ENCODE measurements around the gene CARMIL1. TPM values are rescaled to one million over a fixed set of nuclear protein-coding genes. Genes with fewer than 3 reads are reported as not detected.

CARMIL1 gene
- polyA plus RNA-seq, 1 of the 3 experiments (the other 2 are of a cell fraction) = 1.7 TPM

DNA sequence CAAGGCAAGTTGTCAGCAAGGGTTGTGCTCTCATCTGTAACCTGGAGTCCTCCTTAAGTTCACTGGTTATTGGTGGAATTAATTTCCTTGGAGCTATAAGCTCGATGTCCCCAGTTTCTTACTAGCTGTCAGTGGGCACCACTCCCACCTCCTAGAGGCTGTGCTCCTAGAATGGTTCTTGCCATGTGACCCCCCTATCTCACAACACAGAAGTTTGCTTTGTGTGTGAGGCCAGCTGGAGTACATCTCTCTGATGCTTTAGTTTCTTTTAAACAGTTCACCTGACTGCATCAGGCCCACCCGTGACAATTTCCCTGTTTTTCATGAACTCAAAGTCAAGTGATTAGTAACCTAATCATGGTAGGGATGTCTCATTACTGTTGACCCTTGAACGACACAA lies 193.7 kb downstream of the CARMIL1 start:
- TF ChIP-seq FOSL2 (IDR thresholded peaks at IDR 0.05; ENCODE audit: borderline replicate concordance, low read depth) (no peak), RXRA (IDR thresholded peaks at IDR 0.05; ENCODE audit: borderline replicate concordance, low read depth) (no peak), FOXJ3 (CRISPR knock-in tag; IDR thresholded peaks at IDR 0.05) (no peak)
- TF ChIP-seq, protein P1, sequence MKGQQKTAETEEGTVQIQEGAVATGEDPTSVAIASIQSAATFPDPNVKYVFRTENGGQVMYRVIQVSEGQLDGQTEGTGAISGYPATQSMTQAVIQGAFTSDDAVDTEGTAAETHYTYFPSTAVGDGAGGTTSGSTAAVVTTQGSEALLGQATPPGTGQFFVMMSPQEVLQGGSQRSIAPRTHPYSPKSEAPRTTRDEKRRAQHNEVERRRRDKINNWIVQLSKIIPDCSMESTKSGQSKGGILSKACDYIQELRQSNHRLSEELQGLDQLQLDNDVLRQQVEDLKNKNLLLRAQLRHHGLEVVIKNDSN (IDR thresholded peaks at IDR 0.05; ENCODE audit: borderline replicate concordance, low read depth) = no peak
- ChIA-PET CTCF (interaction anchor here (0.8 to 2.1 kb wide), 4 partner anchors 12 to 20 kb away, joined by 3 to 10 read pairs (median 4); no protein-coding TSS in a partner anchor), POLR2A (no interaction called here)
- no peaks in the 10 kb centered on the region for H4K20me1 ChIP-seq (ENCODE audit: insufficient read depth)
- no peak overlapping the region for H3K27ac ChIP-seq (ENCODE audit: low read depth in 2 of 2, low read length in 1 of 2)
- H3F3A ChIP-seq (replicated peaks; ENCODE audit: insufficient read depth) = no peaks in the 10 kb centered on the region
- no peaks in the 10 kb centered on the region for H3K36me3 ChIP-seq (replicated peaks in 1 of 2; ENCODE audit: control insufficient read depth in 1 of 2, insufficient read depth in 2 of 2, low read length in 1 of 2)
- H3K4me2 ChIP-seq = no peak overlapping the region
- H3K9me2 ChIP-seq = no peaks in the 10 kb centered on the region
- H3K4me3 ChIP-seq (ENCODE audit: low read depth in 2 of 2, low read length in 1 of 2) = no peak overlapping the region
- 89% methylated on average over 3 of the region's 3 CpGs for WGBS (ENCODE audit: low lambda C conversion rate)
- H3K9me3 ChIP-seq = no peaks in the 10 kb centered on the region
- H3K79me2 ChIP-seq (ENCODE audit: insufficient read depth) = no peaks in the 10 kb centered on the region
- no peaks in the 10 kb centered on the region for H3K27me3 ChIP-seq (ENCODE audit: insufficient read depth)
- no peaks in the 10 kb centered on the region for H3K4me1 ChIP-seq (ENCODE audit: control insufficient read depth in 1 of 2, insufficient read depth in 2 of 2, low read depth in 1 of 2, low read length in 1 of 2)
- DNase-seq = no peak
- H2AFZ ChIP-seq (ENCODE audit: low read depth) = no peak overlapping the region
- H3K9ac ChIP-seq = no peak overlapping the region

DNA sequence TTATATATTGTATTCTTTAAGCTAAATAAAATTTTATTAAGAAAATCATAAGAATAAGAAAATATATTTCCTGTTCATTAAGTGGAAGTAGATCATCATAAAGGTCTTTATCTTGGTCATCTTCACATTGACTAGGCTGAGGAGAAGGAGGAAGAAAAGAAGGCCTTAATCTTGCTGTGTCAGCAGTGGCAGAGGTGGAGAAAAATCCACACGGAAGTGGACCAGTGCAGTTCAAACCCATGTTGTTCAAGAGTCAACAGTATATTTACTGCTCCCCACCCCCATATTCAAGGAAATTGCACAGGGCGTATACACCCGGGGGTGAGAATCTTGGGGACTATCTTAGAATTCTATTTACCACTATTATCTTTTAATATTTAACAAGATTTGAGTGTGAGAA lies 194.3 kb downstream of the CARMIL1 start:
- Histone ChIP-seq H3K79me2 (ENCODE audit: insufficient read depth) (no peaks in the 10 kb centered on the region), H3F3A (replicated peaks; ENCODE audit: insufficient read depth) (no peaks in the 10 kb centered on the region), H2AFZ (ENCODE audit: low read depth) (no peak overlapping the region), H3K4me3 (ENCODE audit: low read depth in 2 of 2, low read length in 1 of 2) (no peak overlapping the region), H3K27ac (ENCODE audit: low read depth in 2 of 2, low read length in 1 of 2) (no peak overlapping the region), H3K9ac (no peak overlapping the region), H3K27me3 (ENCODE audit: insufficient read depth) (no peaks in the 10 kb centered on the region), H3K4me2 (no peak overlapping the region), H4K20me1 (ENCODE audit: insufficient read depth) (no peaks in the 10 kb centered on the region), H3K9me2 (no peaks in the 10 kb centered on the region), H3K36me3 (replicated peaks in 1 of 2; ENCODE audit: control insufficient read depth in 1 of 2, insufficient read depth in 2 of 2, low read length in 1 of 2) (no peaks in the 10 kb centered on the region), H3K9me3 (no peaks in the 10 kb centered on the region), H3K4me1 (ENCODE audit: control insufficient read depth in 1 of 2, insufficient read depth in 2 of 2, low read depth in 1 of 2, low read length in 1 of 2) (no peaks in the 10 kb centered on the region)
- 89% methylated on average over 3 of the region's 3 CpGs for WGBS (ENCODE audit: low lambda C conversion rate)
- no peak for DNase-seq
- TF ChIP-seq POLR2AphosphoS5 (IDR thresholded peaks at IDR 0.05; ENCODE audit: low read depth, low read length) (no peak), CHD2 (IDR thresholded peaks at IDR 0.05; ENCODE audit: low read length, partially characterized antibody) (no peak), RCOR1 (IDR thresholded peaks at IDR 0.05; ENCODE audit: low read length) (no peak)
- TF ChIP-seq, protein P2, sequence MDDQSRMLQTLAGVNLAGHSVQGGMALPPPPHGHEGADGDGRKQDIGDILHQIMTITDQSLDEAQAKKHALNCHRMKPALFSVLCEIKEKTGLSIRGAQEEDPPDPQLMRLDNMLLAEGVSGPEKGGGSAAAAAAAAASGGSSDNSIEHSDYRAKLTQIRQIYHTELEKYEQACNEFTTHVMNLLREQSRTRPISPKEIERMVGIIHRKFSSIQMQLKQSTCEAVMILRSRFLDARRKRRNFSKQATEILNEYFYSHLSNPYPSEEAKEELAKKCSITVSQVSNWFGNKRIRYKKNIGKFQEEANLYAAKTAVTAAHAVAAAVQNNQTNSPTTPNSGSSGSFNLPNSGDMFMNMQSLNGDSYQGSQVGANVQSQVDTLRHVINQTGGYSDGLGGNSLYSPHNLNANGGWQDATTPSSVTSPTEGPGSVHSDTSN (IDR thresholded peaks at IDR 0.05) = no peak
- ChIA-PET CTCF (interaction anchor here (0.5 to 2.1 kb wide), 3 partner anchors 13 to 290 kb away, joined by 3 to 10 read pairs (median 6); no protein-coding TSS in a partner anchor), POLR2A (no interaction called here)

DNA sequence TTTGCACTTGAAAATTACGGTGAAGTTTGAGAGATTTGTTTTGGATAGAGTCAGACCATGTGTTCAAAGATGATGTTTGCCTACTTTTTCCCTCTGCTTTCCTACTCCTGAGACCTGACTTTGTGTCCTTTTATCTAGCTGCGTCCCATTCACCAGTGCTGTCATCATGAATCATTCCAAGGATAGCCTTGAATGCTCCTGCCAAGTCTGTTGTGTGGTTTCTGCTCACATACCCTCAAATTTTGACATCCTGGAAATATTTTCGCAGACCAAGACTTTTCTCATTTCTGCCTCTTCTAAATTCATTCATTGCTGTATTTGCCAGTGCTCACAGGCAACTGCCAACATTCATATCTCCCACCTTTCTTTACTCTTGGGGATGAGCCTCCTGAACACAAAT lies 197.0 kb downstream of the CARMIL1 start:
- CTCF ChIA-PET = interaction anchor here (1.0 to 1.5 kb wide), 2 partner anchors 19 to 198 kb away, joined by 3 read pairs; no protein-coding TSS in a partner anchor

More for the DNA sequence above, 197.0 kb downstream of the CARMIL1 start:
- Histone ChIP-seq H3K4me2 (no peak overlapping the region), H3K27me3 (ENCODE audit: insufficient read depth) (no peaks in the 10 kb centered on the region), H4K20me1 (ENCODE audit: insufficient read depth) (no peaks in the 10 kb centered on the region), H3K27ac (ENCODE audit: low read depth in 2 of 2, low read length in 1 of 2) (no peak overlapping the region), H3K9ac (no peak overlapping the region), H3K36me3 (replicated peaks in 1 of 2; ENCODE audit: control insufficient read depth in 1 of 2, insufficient read depth in 2 of 2, low read length in 1 of 2) (no peaks in the 10 kb centered on the region), H3K4me3 (ENCODE audit: low read depth in 2 of 2, low read length in 1 of 2) (no peak overlapping the region), H3K9me2 (no peaks in the 10 kb centered on the region), H3K4me1 (ENCODE audit: control insufficient read depth in 1 of 2, insufficient read depth in 2 of 2, low read depth in 1 of 2, low read length in 1 of 2) (no peaks in the 10 kb centered on the region), H3K9me3 (no peaks in the 10 kb centered on the region), H2AFZ (ENCODE audit: low read depth) (no peak overlapping the region), H3K79me2 (ENCODE audit: insufficient read depth) (no peaks in the 10 kb centered on the region), H3F3A (replicated peaks; ENCODE audit: insufficient read depth) (peaks cover 5% of the 10 kb centered on the region)
- no peak for DNase-seq
- 66% methylated on average over 3 of the region's 3 CpGs for WGBS (ENCODE audit: low lambda C conversion rate)
- POLR2A ChIA-PET = no interaction called here
- TF ChIP-seq GABPA (IDR thresholded peaks at IDR 0.05; ENCODE audit: low read depth) = no peak
- no peak for TF ChIP-seq RFX5 (IDR thresholded peaks at IDR 0.05; ENCODE audit: low read length)
- TF ChIP-seq NFIC (IDR thresholded peaks at IDR 0.05; ENCODE audit: borderline replicate concordance) = 0 out of 2 replicates have a peak, but pooled peaks have one; percentile 12
- TF ChIP-seq, protein P3, sequence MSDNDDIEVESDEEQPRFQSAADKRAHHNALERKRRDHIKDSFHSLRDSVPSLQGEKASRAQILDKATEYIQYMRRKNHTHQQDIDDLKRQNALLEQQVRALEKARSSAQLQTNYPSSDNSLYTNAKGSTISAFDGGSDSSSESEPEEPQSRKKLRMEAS (IDR thresholded peaks at IDR 0.05; ENCODE audit: low read depth) = no peak
- TF ChIP-seq, protein P4, sequence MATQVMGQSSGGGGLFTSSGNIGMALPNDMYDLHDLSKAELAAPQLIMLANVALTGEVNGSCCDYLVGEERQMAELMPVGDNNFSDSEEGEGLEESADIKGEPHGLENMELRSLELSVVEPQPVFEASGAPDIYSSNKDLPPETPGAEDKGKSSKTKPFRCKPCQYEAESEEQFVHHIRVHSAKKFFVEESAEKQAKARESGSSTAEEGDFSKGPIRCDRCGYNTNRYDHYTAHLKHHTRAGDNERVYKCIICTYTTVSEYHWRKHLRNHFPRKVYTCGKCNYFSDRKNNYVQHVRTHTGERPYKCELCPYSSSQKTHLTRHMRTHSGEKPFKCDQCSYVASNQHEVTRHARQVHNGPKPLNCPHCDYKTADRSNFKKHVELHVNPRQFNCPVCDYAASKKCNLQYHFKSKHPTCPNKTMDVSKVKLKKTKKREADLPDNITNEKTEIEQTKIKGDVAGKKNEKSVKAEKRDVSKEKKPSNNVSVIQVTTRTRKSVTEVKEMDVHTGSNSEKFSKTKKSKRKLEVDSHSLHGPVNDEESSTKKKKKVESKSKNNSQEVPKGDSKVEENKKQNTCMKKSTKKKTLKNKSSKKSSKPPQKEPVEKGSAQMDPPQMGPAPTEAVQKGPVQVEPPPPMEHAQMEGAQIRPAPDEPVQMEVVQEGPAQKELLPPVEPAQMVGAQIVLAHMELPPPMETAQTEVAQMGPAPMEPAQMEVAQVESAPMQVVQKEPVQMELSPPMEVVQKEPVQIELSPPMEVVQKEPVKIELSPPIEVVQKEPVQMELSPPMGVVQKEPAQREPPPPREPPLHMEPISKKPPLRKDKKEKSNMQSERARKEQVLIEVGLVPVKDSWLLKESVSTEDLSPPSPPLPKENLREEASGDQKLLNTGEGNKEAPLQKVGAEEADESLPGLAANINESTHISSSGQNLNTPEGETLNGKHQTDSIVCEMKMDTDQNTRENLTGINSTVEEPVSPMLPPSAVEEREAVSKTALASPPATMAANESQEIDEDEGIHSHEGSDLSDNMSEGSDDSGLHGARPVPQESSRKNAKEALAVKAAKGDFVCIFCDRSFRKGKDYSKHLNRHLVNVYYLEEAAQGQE (IDR thresholded peaks at IDR 0.05; ENCODE audit: low read depth, low read length) = no peak
- TF ChIP-seq FOSL2 (IDR thresholded peaks at IDR 0.05; ENCODE audit: borderline replicate concordance, low read depth) = peak; percentile 20; the same call in 1 of the 2 replicates
- no peak for TF ChIP-seq EZH2phosphoT487 (IDR thresholded peaks at IDR 0.05; ENCODE audit: borderline replicate concordance, low read depth)
- no peak for TF ChIP-seq ELF1 (IDR thresholded peaks at IDR 0.05)
- peak; percentile 26; the same call in 1 of the 2 replicates for TF ChIP-seq TCF12 (IDR thresholded peaks at IDR 0.05)
- TF ChIP-seq, protein P2 (IDR thresholded peaks at IDR 0.05) = peak; percentile 46
